Pancreas (tissue), 10 donors: ENCODE results near the gene BRI3BP. TPM values are rescaled to one million over a fixed set of nuclear protein-coding genes. Genes with fewer than 3 reads are reported as not detected.
A peak's percentile ranks its signal among the peaks of the same experiment; 100 is the strongest.

Experiments used
- ATAC-seq, 4 donors: fragments of 200-7000 bp; cut with Tn5 transposase; one replicate each; pipeline versions ENCODE4 v1.8.0 to v1.9.1; 2020; ENCODE audit warnings: mild to moderate bottlenecking in 4 of 4, moderate library complexity in 4 of 4
- DNase-seq, 6 donors: peaks; one replicate each; pipeline ENCODE4 v3.0.0-alpha.2; 2020
- FAIRE-seq: peaks from 2 replicates; lab custom pipeline; 2012; peaks lifted over from hg19 to GRCh38; lab: Jason Lieb, UNC
- H3K27ac ChIP-seq, 4 donors: fragments of 200-600 bp; sonication (generic); 1 replicate in 3 of 4; 2 replicates in 1 of 4; pipeline versions ENCODE4 v1.5.0 to v1.8.0; 2020
- H3K27me3 ChIP-seq, 4 donors: fragments of 200-600 bp; one replicate each; pipeline ENCODE4 v1.8.0; 2021
- H3K36me3 ChIP-seq, 3 donors: fragments of 200-600 bp; sonication (generic) in 1 of 3; one replicate each; pipeline versions ENCODE4 v1.5.0 to v1.8.0; 2020 to 2021
- H3K4me1 ChIP-seq, 3 donors: fragments of 200-600 bp; one replicate each; pipeline ENCODE4 v1.8.0; 2021
- H3K4me3 ChIP-seq, 4 donors: fragments of 200-600 bp; sonication (generic) in 2 of 4; one replicate each; pipeline versions ENCODE4 v1.5.0 to v1.8.0; 2020 to 2021
- H3K9me3 ChIP-seq, 4 donors: fragments of 200-600 bp; one replicate each; pipeline ENCODE4 v1.8.0; 2021
- CTCF ChIP-seq, 4 donors: fragments of 200-600 bp; sonication (generic) in 3 of 4; IDR thresholded peaks; one replicate each; pipeline versions ENCODE4 v1.5.0 to v1.8.0; 2021; ENCODE audit warnings: antibody characterized with exemption in 4 of 4
- WGBS, 2 donors: extraction: QIAGEN DNeasy Blood & Tissue Kit; methylation state at CpG; one replicate each; pipeline ENCODE4 v1.1.7; 2013; 5-methylcytosine and 5-hydroxymethylcytosine counted together
- intact Hi-C, 3 donors: fragments of 100-400 bp; cut with DNase I; formaldehyde crosslinking; loops; one replicate each; pipeline versions ENCODE4 v1.11.1 to v1.14.2; 2022
- polyA plus RNA-seq, 2 donors: library from polyadenylated mRNA; stranded (reverse); fragments of 200-250 nt; gene quantifications; one replicate each; pipeline ENCODE4 v1.2.3, GENCODE V29; 2013
- total RNA-seq, 6 donors: library from RNA; stranded (reverse); fragmentation: NEBNext Ultra II Directional in 4 of 6; extraction: Animal tissue kit (Norgen Biotek cat#: 25700) in 4 of 6; gene quantifications; one replicate each; pipeline versions ENCODE4 v1.2.1 to v1.2.4, GENCODE V29; 2021 to 2023
- donor health status: healthy with polysubstance abuse.
- donor health status: DM: no; HTN: no; CAD: no; lungs with moderate emphysema.
- donor health status: DM: no; HTN: no; CAD: no.
- donor health status: control.
- donor health status: control.
- donor health status: Bipolar disorder and iron deficiency.
- donor health status: DM: yes; HTN: yes; CAD: no.
- donor health status: DM: no; HTN: no; CAD: no.
- donor health status: DM: no; HTN: no; CAD: no.
- donor health status: DM: yes; HTN: yes; CAD: no.

The BRI3BP gene
- total and polyA plus RNA-seq, 8 donors = 1.5 to 10.6 (median 5.0) TPM

- intact Hi-C loops = no loop called here
- TF ChIP-seq CTCF (IDR thresholded peaks at IDR 0.05) = no peak
- FAIRE-seq = no peak
- H3K36me3 ChIP-seq = peaks cover 0 to 41% (median 13%) of the 10 kb centered on the region in 3 donors
- H3K9me3 ChIP-seq = no peaks in the 10 kb centered on the region
- no peak overlapping the region for H3K27ac ChIP-seq
- no peaks in the 10 kb centered on the region for H3K27me3 ChIP-seq
- no peaks in the 10 kb centered on the region for H3K4me1 ChIP-seq
- no peak overlapping the region for H3K4me3 ChIP-seq
- peak in 1 of 6 donors; percentile 65 for DNase-seq
- WGBS, 2 donors = 91 to 95% methylated on average over 25 of the region's 25 CpGs
- ATAC-seq = no peak
These were observed 22.6 kb upstream of the BRI3BP start for GRCh38 chr12:124970647-124971402.

- FAIRE-seq = no peak
These were observed 21.8 kb upstream of the BRI3BP start for GRCh38 chr12:124971603-124972002.

GRCh38 chr12:124972211-124972610, 21.2 kb upstream of the BRI3BP start:
- intact Hi-C loops = no loop called here
- Histone ChIP-seq H3K27me3 (no peaks in the 10 kb centered on the region), H3K36me3 (peaks cover 0 to 38% (median 22%) of the 10 kb centered on the region in 3 donors), H3K4me3 (no peak overlapping the region), H3K9me3 (no peaks in the 10 kb centered on the region), H3K27ac (no peak overlapping the region), H3K4me1 (no peaks in the 10 kb centered on the region)
- ATAC-seq = no peak
- no peak for FAIRE-seq
- DNase-seq = no peak
- 89 to 93% methylated on average over 10 of the region's 10 CpGs for WGBS, 2 donors
- TF ChIP-seq CTCF (IDR thresholded peaks at IDR 0.05) = no peak

More at GRCh38 chr12:124971603-124972002, 21.8 kb upstream of the BRI3BP start:
- ATAC-seq (no peak), DNase-seq (peak in 1 of 6 donors; percentile 63)
- H3K4me1 ChIP-seq = no peaks in the 10 kb centered on the region
- peaks cover 0 to 40% (median 19%) of the 10 kb centered on the region in 3 donors for H3K36me3 ChIP-seq
- no peak overlapping the region for H3K27ac ChIP-seq
- 88 to 91% methylated on average over 12 of the region's 12 CpGs for WGBS, 2 donors
- intact Hi-C loops = no loop called here
- no peaks in the 10 kb centered on the region for H3K27me3 ChIP-seq
- no peak for TF ChIP-seq CTCF (IDR thresholded peaks at IDR 0.05)
- H3K9me3 ChIP-seq = no peaks in the 10 kb centered on the region
- H3K4me3 ChIP-seq = no peak overlapping the region

DNA sequence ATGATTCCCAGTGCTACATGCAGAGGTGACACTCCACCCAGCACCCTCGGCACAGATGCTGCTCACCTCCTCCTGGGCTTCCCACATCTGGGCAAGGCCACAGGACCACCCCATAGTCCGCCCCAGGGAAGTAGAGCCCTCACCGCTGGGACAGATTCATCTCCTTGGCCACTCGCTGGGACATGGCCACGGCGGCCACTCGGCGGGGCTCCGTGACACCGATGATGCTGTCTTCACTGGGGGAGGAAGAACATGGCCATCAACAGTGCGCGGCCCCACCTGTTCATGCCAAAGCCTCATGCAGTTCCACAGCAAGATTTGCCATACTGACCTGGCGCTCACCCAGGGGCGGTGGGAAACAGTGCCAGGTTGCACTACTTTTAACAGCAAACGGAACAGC, 18.2 kb upstream of the BRI3BP start:
- H3K27ac ChIP-seq = no peak overlapping the region
- DNase-seq (peak in 1 of 6 donors; percentile 54), FAIRE-seq (no peak), ATAC-seq (no peak)
- no peaks in the 10 kb centered on the region for H3K4me1 ChIP-seq
- H3K36me3 ChIP-seq = peaks cover 0 to 45% (median 25%) of the 10 kb centered on the region in 3 donors
- intact Hi-C loops = no loop called here
- no peaks in the 10 kb centered on the region for H3K27me3 ChIP-seq
- 97 to 98% methylated on average over 15 of the region's 15 CpGs for WGBS, 2 donors
- no peak overlapping the region for H3K4me3 ChIP-seq
- no peaks in the 10 kb centered on the region for H3K9me3 ChIP-seq
- no peak for TF ChIP-seq CTCF (IDR thresholded peaks at IDR 0.05)

GRCh38 chr12:124976999-124977398, 16.4 kb upstream of the BRI3BP start:
- Histone ChIP-seq H3K9me3 (no peaks in the 10 kb centered on the region), H3K4me1 (no peaks in the 10 kb centered on the region), H3K4me3 (no peak overlapping the region), H3K27ac (no peak overlapping the region), H3K27me3 (no peaks in the 10 kb centered on the region), H3K36me3 (peaks cover 0 to 49% (median 22%) of the 10 kb centered on the region in 3 donors)
- FAIRE-seq = no peak
- TF ChIP-seq CTCF (IDR thresholded peaks at IDR 0.05) = no peak
- 95 to 98% methylated on average over 10 of the region's 10 CpGs for WGBS, 2 donors
- DNase-seq = no peak
- intact Hi-C loops = no loop called here
- no peak for ATAC-seq
